HCT116 (cell line): ENCODE results near the gene KIRREL1. TPM values are rescaled to one million over a fixed set of nuclear protein-coding genes. Genes with fewer than 3 reads are reported as not detected.

Source experiments
- ATAC-seq: fragments of 200-7000 bp; cut with Tn5 transposase; 2 replicates; pipeline ENCODE4 v1.9.1; 2020; ENCODE audit warnings: mild to moderate bottlenecking, moderate library complexity
- BruUV-seq: library from RNA; stranded (reverse); fragments of 400-500 nt; replicated peaks from 2 replicates; lab custom pipeline; 2021; lab: Mats Ljungman, UMichigan
- CTCF ChIA-PET: fragments of 300-600 bp; sonication (Branson Sonifier 250); formaldehyde crosslinking; loops from one replicate; lab custom pipeline; 2021; ENCODE audit warnings: antibody characterized with exemption; lab: Charles Lee
- POLR2A ChIA-PET: fragments of 300-600, 350-600 bp; sonication (Branson Sonifier 250); formaldehyde crosslinking; loops from one replicate; lab custom pipeline; 2021; ENCODE audit warnings: antibody characterized with exemption; lab: Charles Lee
- RAD21 ChIA-PET, 2 experiments: fragments of 300-600 bp; sonication (Branson Sonifier 250); formaldehyde crosslinking; loops; one replicate each; lab custom pipeline; 2023; ENCODE audit warnings: low total read pairs in 2 of 2; ENCODE audit not compliant: uncharacterized antibody in 2 of 2, unreplicated experiment in 2 of 2, low non-redundant PET in 1 of 2; lab: Charles Lee
- DNase-seq: peaks from one replicate; pipeline ENCODE4 v3.0.0-alpha.2; 2010; ENCODE audit warnings: low read depth, low spot score
- H2AFZ ChIP-seq: fragments of 200-600 bp; shearing (Covaris generic), sonication (generic); 2 replicates; pipeline ENCODE4 v1.6.1; 2017; ENCODE audit warnings: low read depth, mixed run types, mixed read lengths, antibody characterized with exemption, low read length; ENCODE audit not compliant: poor library complexity, severe bottlenecking
- H3K27ac ChIP-seq: 2 replicates; pipeline ENCODE4 v1.5.1; 2012; ENCODE audit warnings: low read depth, low read length
- H3K27me3 ChIP-seq: fragments of 200-600 bp; sonication (generic); 2 replicates; pipeline ENCODE4 v1.6.1; 2016; ENCODE audit warnings: mixed run types, low read length, mixed read lengths; ENCODE audit not compliant: insufficient read depth
- H3K36me3 ChIP-seq, 2 experiments: fragments of 200-500 bp in 1 of 2; fragments of 200-600 bp in 1 of 2; sonication (Bioruptor generic) in 1 of 2; sonication (generic) in 1 of 2; 2 replicates each; pipeline versions ENCODE4 v1.5.1 to v1.6.1; 2014 to 2016; ENCODE audit warnings: low read length in 2 of 2, inconsistent platforms in 1 of 2, mixed read lengths in 1 of 2, mixed run types in 1 of 2; ENCODE audit not compliant: insufficient read depth in 2 of 2, control insufficient read depth in 1 of 2
- H3K4me1 ChIP-seq, 2 experiments: fragments of 200-600 bp in 1 of 2; sonication (generic) in 1 of 2; 2 replicates each; pipeline versions ENCODE4 v1.5.1 to v1.6.1; 2012 to 2017; ENCODE audit warnings: low read length in 2 of 2, inconsistent platforms in 1 of 2, mild to moderate bottlenecking in 1 of 2, mixed read lengths in 1 of 2, mixed run types in 1 of 2, moderate library complexity in 1 of 2; ENCODE audit not compliant: insufficient read depth in 2 of 2, control insufficient read depth in 1 of 2
- H3K4me2 ChIP-seq: fragments of 200-600 bp; sonication (generic); 2 replicates; pipeline ENCODE4 v1.6.1; 2017; ENCODE audit warnings: mixed run types, low read length, mixed read lengths
- H3K4me3 ChIP-seq, 2 experiments: fragments of 200-600 bp in 1 of 2; sonication (generic) in 1 of 2; replicated peaks in 1 of 2; 2 replicates each; pipeline ENCODE4 v1.5.1; 2011 to 2016; ENCODE audit warnings: low read length in 2 of 2, control low read depth in 1 of 2, low read depth in 1 of 2, mild to moderate bottlenecking in 1 of 2, mixed read lengths in 1 of 2, mixed run types in 1 of 2
- H3K79me2 ChIP-seq: fragments of 200-600 bp; sonication (generic); 2 replicates; pipeline ENCODE4 v1.6.1; 2017; ENCODE audit warnings: mild to moderate bottlenecking, mixed run types, low read length, moderate library complexity, mixed read lengths; ENCODE audit not compliant: insufficient read depth
- H3K9ac ChIP-seq: fragments of 200-600 bp; sonication (generic); 2 replicates; pipeline ENCODE4 v1.6.1; 2016; ENCODE audit warnings: low read length, mixed read lengths
- H3K9me2 ChIP-seq: fragments of 200-600 bp; sonication (generic), shearing (Covaris generic); 2 replicates; pipeline ENCODE4 v1.6.1; 2017; ENCODE audit warnings: mixed run types, mild to moderate bottlenecking, moderate library complexity; ENCODE audit not compliant: insufficient read depth
- H3K9me3 ChIP-seq, 2 experiments: fragments of 200-500 bp in 1 of 2; fragments of 200-600 bp in 1 of 2; sonication (Bioruptor generic) in 1 of 2; sonication (generic) in 1 of 2; 2 replicates each; pipeline ENCODE4 v1.6.1; 2014 to 2017; ENCODE audit warnings: low read length in 2 of 2, mixed read lengths in 2 of 2, inconsistent platforms in 1 of 2, low read depth in 1 of 2, mild to moderate bottlenecking in 1 of 2, mixed run types in 1 of 2, moderate library complexity in 1 of 2; ENCODE audit not compliant: control insufficient read depth in 1 of 2, insufficient read depth in 1 of 2
- H4K20me1 ChIP-seq: fragments of 200-600 bp; sonication (generic), shearing (Covaris generic); 2 replicates; pipeline ENCODE4 v1.6.1; 2017; ENCODE audit warnings: mixed run types, mild to moderate bottlenecking, moderate library complexity; ENCODE audit not compliant: insufficient read depth
- ELF1 ChIP-seq: IDR thresholded peaks from 2 replicates; pipeline ENCODE4 v1.6.1; 2012; ENCODE audit warnings: low read depth, borderline replicate concordance
- EZH2phosphoT487 ChIP-seq: fragments of 200-600 bp; IDR thresholded peaks from 2 replicates; pipeline ENCODE4 v1.6.1; 2018; ENCODE audit warnings: antibody characterized with exemption, borderline replicate concordance
- RAD21 ChIP-seq: IDR thresholded peaks from 2 replicates; pipeline ENCODE4 v1.6.1; 2012; ENCODE audit warnings: low read depth, mild to moderate bottlenecking
- REST ChIP-seq: IDR thresholded peaks from 2 replicates; pipeline ENCODE4 v1.6.1; 2012; ENCODE audit warnings: low read depth
- SIN3A ChIP-seq: IDR thresholded peaks from 2 replicates; pipeline ENCODE4 v1.6.1; 2012; ENCODE audit warnings: low read depth
- SP1 ChIP-seq: IDR thresholded peaks from 2 replicates; pipeline ENCODE4 v1.6.1; 2012; ENCODE audit warnings: low read depth
- SRF ChIP-seq: IDR thresholded peaks from 2 replicates; pipeline ENCODE4 v1.6.1; 2012; ENCODE audit warnings: low read depth
- TCF7L2 ChIP-seq: IDR thresholded peaks from 2 replicates; pipeline ENCODE4 v1.7.0; 2011; ENCODE audit warnings: borderline replicate concordance, inconsistent platforms; ENCODE audit not compliant: insufficient read depth, insufficient read length; ENCODE audit errors: extremely low read depth
- YY1 ChIP-seq: IDR thresholded peaks from 2 replicates; pipeline ENCODE4 v1.6.1; 2011; ENCODE audit warnings: low read length, low read depth, moderate library complexity, mild to moderate bottlenecking; ENCODE audit not compliant: insufficient replicate concordance; ENCODE audit errors: extremely low read depth
- intact Hi-C: fragments of 100-400 bp; cut with micrococcal nuclease; formaldehyde crosslinking; loops from 2 replicates; pipeline ENCODE4 v1.10.0; 2022
- total RNA-seq: library from RNA; stranded (reverse); gene quantifications from one replicate; pipeline ENCODE4 v1.2.1, GENCODE V29; 2021; ENCODE audit not compliant: unreplicated experiment
- TF ChIP-seq, protein P1 (sequence below): IDR thresholded peaks from 2 replicates; pipeline ENCODE4 v1.6.1; 2011; ENCODE audit warnings: mild to moderate bottlenecking, low read length, moderate library complexity; ENCODE audit not compliant: insufficient replicate concordance; ENCODE audit errors: extremely low read depth
- TF ChIP-seq, protein P2 (sequence below): IDR thresholded peaks from 2 replicates; pipeline ENCODE4 v1.6.1; 2012
- TF ChIP-seq, protein P3 (sequence below), 3 experiments: fragments of 200-600 bp in 1 of 3; sonication (generic) in 1 of 3; IDR thresholded peaks in 2 of 3; conservative IDR thresholded peaks in 1 of 3; 2 replicates each; pipeline ENCODE4 v1.5.1; 2012 to 2017; ENCODE audit warnings: low read depth in 2 of 3, low read length in 2 of 3, antibody characterized with exemption in 1 of 3, borderline replicate concordance in 1 of 3, control low read depth in 1 of 3, mild to moderate bottlenecking in 1 of 3, mixed read lengths in 1 of 3, mixed run types in 1 of 3, moderate library complexity in 1 of 3; ENCODE audit not compliant: insufficient read depth in 1 of 3

Gene KIRREL1
- total RNA-seq, 1 experiment from 2014 or later, result 20.0 TPM

DNA sequence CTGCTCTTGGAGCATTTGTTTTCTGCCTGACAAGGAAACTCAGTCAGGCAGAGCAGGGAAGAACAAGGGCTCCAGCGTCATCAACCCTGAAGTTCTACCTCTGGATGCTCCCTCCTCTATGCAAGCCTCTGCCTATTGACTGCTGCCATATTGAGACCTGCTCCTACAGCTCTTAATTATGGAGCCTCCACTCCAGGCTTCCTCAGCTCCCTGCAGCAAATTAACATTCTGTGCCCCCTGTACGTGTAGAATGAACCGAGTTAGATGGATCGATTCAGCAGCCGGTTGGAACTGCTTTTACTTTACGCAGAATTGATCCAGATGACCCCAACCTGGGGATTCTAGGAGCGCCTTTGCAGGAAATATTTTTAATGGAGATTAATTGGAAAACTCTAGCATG is 68.7 kb downstream of the KIRREL1 start (continued):
- no peak for TF ChIP-seq REST

DNA sequence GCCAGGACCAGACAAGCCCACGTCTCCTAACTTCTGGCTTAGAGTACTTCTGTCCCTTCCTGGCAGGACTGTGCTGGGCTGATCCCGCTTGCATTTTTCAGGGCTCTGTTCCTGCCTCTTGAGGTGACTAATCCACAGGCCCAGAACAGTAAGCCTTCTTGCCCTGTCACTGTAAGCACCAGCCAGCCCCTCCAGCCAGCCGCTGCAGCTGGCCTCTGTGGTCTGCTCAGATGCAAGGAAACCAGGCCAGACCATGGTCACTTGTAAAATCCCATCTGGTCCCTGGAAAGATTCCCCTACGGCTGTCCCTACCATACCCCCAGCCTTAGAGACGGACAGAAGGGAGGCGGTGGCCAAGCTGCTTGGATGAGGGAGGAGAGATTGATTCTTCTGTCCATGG is 74.2 kb downstream of the KIRREL1 start:
- no peak overlapping the region for H3K27ac ChIP-seq
- no peak overlapping the region for H3K9ac ChIP-seq
- no peaks in the 10 kb centered on the region for H3K27me3 ChIP-seq
- ChIA-PET RAD21 (no interaction called here), POLR2A (no interaction called here), CTCF (interaction anchor here (1.5 kb wide), 1 partner anchor 76 kb away, joined by 5 read pairs; no protein-coding TSS in a partner anchor)
- H2AFZ ChIP-seq, result no peak overlapping the region
- BruUV-seq, result no TSS peak
- DNase-seq, result no peak
- no peaks in the 10 kb centered on the region for H3K36me3 ChIP-seq
- no peak overlapping the region for H3K4me2 ChIP-seq
- H3K9me2 ChIP-seq, result no peaks in the 10 kb centered on the region
- H3K4me1 ChIP-seq, result no peaks in the 10 kb centered on the region
- H3K4me3 ChIP-seq, result no peak overlapping the region
- ATAC-seq, result no peak
- H4K20me1 ChIP-seq, result no peaks in the 10 kb centered on the region
- peaks cover 21% of the 10 kb centered on the region for H3K79me2 ChIP-seq
- intact Hi-C loops, result no loop called here
- no peaks in the 10 kb centered on the region for H3K9me3 ChIP-seq
- no peak for TF ChIP-seq TCF7L2
- TF ChIP-seq SIN3A, result no peak
- no peak for TF ChIP-seq SRF
- TF ChIP-seq, protein P1, sequence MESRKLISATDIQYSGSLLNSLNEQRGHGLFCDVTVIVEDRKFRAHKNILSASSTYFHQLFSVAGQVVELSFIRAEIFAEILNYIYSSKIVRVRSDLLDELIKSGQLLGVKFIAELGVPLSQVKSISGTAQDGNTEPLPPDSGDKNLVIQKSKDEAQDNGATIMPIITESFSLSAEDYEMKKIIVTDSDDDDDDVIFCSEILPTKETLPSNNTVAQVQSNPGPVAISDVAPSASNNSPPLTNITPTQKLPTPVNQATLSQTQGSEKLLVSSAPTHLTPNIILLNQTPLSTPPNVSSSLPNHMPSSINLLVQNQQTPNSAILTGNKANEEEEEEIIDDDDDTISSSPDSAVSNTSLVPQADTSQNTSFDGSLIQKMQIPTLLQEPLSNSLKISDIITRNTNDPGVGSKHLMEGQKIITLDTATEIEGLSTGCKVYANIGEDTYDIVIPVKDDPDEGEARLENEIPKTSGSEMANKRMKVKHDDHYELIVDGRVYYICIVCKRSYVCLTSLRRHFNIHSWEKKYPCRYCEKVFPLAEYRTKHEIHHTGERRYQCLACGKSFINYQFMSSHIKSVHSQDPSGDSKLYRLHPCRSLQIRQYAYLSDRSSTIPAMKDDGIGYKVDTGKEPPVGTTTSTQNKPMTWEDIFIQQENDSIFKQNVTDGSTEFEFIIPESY, result no peak
- TF ChIP-seq REST, result no peak
- no peak for TF ChIP-seq YY1
- no peak for TF ChIP-seq ELF1
- TF ChIP-seq, protein P2, sequence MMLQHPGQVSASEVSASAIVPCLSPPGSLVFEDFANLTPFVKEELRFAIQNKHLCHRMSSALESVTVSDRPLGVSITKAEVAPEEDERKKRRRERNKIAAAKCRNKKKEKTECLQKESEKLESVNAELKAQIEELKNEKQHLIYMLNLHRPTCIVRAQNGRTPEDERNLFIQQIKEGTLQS, result no peak
- TF ChIP-seq SP1, result no peak
- no peak for TF ChIP-seq EZH2phosphoT487
- TF ChIP-seq, protein P3, sequence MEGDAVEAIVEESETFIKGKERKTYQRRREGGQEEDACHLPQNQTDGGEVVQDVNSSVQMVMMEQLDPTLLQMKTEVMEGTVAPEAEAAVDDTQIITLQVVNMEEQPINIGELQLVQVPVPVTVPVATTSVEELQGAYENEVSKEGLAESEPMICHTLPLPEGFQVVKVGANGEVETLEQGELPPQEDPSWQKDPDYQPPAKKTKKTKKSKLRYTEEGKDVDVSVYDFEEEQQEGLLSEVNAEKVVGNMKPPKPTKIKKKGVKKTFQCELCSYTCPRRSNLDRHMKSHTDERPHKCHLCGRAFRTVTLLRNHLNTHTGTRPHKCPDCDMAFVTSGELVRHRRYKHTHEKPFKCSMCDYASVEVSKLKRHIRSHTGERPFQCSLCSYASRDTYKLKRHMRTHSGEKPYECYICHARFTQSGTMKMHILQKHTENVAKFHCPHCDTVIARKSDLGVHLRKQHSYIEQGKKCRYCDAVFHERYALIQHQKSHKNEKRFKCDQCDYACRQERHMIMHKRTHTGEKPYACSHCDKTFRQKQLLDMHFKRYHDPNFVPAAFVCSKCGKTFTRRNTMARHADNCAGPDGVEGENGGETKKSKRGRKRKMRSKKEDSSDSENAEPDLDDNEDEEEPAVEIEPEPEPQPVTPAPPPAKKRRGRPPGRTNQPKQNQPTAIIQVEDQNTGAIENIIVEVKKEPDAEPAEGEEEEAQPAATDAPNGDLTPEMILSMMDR (IDR thresholded peaks at IDR 0.05 in 2 of 3, conservative IDR thresholded peaks at IDR 0.05 in 1 of 3; ENCODE audit: borderline replicate concordance in 1 of 3, insufficient read depth in 1 of 3, low read depth in 2 of 3, low read length in 2 of 3), result no peak
- no peak for TF ChIP-seq RAD21
